ENCODE measurements around the gene PLEKHG2. TPM values are rescaled to one million over a fixed set of nuclear protein-coding genes. Genes with fewer than 3 reads are reported as not detected.
"Not testable (repeated sequence)": the region's sequence is repeated elsewhere in the genome, so short reads cannot be mapped to it uniquely, and the experiment has no call there.

The PLEKHG2 gene
- polyA plus RNA-seq, 6 donors from 2014 or later = 2.5 to 8.3 (median 4.7) TPM; not detected in 1

- H3K9me3 Mint-ChIP-seq = peaks cover 0 to 2% (median 0%) of the 10 kb centered on the region in 7 donors
- H3K27me3 Mint-ChIP-seq = no peaks in the 10 kb centered on the region
- DNase-seq (no peak), ATAC-seq (ENCODE audit: low read depth in 2 of 2) (no peak)
- peak overlapping the region; percentile 97 to 100 (median 98) for H3K27ac Mint-ChIP-seq
- H3K36me3 Mint-ChIP-seq = peaks cover 4 to 10% of the 10 kb centered on the region in 2 donors
- peak overlapping the region; percentile 90 to 100 (median 99) for H3K4me3 Mint-ChIP-seq
- peaks cover 43 to 59% (median 45%) of the 10 kb centered on the region in 3 donors for H3K4me1 Mint-ChIP-seq
Measured at GRCh38 chr19:39444598-39445195, 32.2 kb downstream of the PLEKHG2 start.

DNA sequence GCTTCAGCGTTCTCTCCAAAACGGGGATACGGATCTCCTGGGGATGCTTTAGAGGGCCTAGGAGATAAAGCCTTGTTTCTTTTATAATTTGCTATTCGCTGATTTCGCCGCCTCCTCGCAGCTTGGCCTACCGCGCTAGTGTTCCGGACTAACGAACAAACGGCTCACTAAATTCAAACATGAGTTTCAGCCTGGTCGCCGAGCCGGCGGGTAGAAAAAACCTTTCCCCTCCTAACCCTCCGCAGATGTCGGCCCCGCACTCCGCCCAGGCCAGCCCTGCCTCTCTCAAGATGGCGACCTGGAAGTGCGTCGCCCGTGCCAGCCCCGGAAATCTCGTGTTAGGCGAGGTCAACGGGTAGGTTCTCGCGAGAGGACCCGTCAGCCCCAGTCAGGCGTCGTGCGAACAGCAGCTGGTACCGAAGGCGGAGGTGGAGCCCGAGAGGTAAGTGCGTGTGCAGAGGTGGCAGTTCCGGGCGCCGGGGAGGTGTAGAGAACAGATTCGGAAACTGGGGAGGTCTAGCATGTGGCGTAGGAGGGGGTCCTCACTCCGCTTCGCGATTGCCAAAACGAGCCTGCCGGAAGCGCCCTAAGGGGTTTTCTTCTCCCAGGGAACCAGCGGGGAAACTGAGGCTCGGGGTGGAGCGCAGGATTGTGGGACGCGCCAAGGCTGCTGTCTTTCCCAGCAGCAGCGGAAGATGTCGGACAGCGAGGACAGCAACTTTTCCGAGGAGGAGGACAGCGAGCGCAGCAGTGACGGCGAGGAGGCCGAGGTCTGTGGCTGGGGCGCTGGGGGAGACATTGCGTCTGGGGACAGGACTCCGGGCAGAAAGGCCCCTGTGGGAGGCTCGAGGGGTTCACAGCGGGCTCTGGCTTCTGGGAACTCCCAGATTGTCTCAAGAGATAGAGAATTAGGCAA, 33.0 kb downstream of the PLEKHG2 start, which contains the start of gene SUPT5H:
Gene SUPT5H, plus strand, starts transcription at position 387 of the 916 bp plus-strand sequence. Its CDS starts 309 bp downstream, at position 696.
- H3K9me3 Mint-ChIP-seq = peaks cover 0 to 2% (median 0%) of the 10 kb centered on the region in 7 donors
- H3K27ac Mint-ChIP-seq = peak within 1 kb of the TSS; percentile 97 to 100 (median 98)
- H3K4me1 Mint-ChIP-seq = peaks cover 45 to 63% (median 45%) of the 10 kb centered on the region in 3 donors
- peaks cover 4 to 10% of the 10 kb centered on the region in 2 donors for H3K36me3 Mint-ChIP-seq
- H3K4me3 Mint-ChIP-seq = peak within 1 kb of the TSS; percentile 90 to 100 (median 99)
- no peaks in the 10 kb centered on the region for H3K27me3 Mint-ChIP-seq
- peak; percentile 98 for DNase-seq
- peak; percentile 90 to 91 for ATAC-seq (ENCODE audit: low read depth in 2 of 2)

DNA sequence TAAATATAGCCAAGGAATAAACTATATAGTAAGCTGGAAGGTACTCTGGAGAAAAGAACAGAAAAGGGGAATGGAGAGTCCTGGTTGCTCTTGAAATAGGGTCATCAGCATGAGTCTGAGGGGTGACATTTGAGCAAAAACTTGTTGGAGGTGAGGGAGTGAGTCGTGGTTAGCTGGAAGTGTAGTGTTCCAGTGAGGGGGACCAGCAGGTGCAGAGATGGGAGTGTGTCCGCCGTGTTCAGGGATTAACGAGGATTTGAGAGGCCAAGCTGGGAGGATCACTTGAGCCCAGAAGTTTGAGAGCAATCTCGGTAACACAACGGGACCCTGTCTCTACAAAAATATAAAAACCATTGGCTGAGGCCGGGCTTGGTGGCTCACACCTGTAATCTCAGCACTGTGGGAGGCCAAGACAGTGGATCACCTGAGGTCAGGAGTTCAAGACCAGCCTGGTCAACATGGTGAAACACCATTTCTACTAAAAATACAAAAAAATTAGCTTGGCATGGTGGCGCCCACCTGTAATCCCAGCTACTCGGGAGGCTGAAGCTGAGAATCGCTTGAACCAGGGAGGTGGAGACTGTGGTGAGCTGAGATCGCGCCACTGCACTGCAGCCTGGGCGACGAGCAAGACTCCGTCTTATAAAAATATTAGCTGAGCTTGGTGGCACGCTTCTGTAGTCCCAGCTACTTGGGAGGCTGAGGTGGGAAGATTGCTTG, 34.1 kb downstream of the PLEKHG2 start:
- peaks cover 4 to 11% of the 10 kb centered on the region in 2 donors for H3K36me3 Mint-ChIP-seq

GRCh38 chr19:39448271-39448670, 35.8 kb downstream of the PLEKHG2 start:
- ATAC-seq (ENCODE audit: low read depth in 2 of 2) (peak; percentile 13 to 19), DNase-seq (peak; percentile 43)
- no peaks in the 10 kb centered on the region for H3K27me3 Mint-ChIP-seq
- peaks cover 10 to 29% of the 10 kb centered on the region in 2 donors for H3K36me3 Mint-ChIP-seq
- H3K4me1 Mint-ChIP-seq = peaks cover 63 to 89% (median 70%) of the 10 kb centered on the region in 3 donors
- H3K9me3 Mint-ChIP-seq = peaks cover 0 to 2% (median 0%) of the 10 kb centered on the region in 7 donors
- peak overlapping the region; percentile 66 to 95 (median 85) for H3K27ac Mint-ChIP-seq
- peak overlapping the region; percentile 52 to 100 (median 84) for H3K4me3 Mint-ChIP-seq

More for the DNA sequence above, 34.1 kb downstream of the PLEKHG2 start:
- Mint-ChIP-seq H3K27me3 (no peaks in the 10 kb centered on the region), H3K4me3 (peak overlapping the region; percentile 90 to 100 (median 99)), H3K27ac (peak overlapping the region; percentile 28 to 100 (median 98)), H3K4me1 (peaks cover 49 to 74% (median 52%) of the 10 kb centered on the region in 3 donors), H3K9me3 (peaks cover 0 to 2% (median 0%) of the 10 kb centered on the region in 7 donors)
- no peak for ATAC-seq (ENCODE audit: low read depth in 2 of 2)
- no peak for DNase-seq

DNA sequence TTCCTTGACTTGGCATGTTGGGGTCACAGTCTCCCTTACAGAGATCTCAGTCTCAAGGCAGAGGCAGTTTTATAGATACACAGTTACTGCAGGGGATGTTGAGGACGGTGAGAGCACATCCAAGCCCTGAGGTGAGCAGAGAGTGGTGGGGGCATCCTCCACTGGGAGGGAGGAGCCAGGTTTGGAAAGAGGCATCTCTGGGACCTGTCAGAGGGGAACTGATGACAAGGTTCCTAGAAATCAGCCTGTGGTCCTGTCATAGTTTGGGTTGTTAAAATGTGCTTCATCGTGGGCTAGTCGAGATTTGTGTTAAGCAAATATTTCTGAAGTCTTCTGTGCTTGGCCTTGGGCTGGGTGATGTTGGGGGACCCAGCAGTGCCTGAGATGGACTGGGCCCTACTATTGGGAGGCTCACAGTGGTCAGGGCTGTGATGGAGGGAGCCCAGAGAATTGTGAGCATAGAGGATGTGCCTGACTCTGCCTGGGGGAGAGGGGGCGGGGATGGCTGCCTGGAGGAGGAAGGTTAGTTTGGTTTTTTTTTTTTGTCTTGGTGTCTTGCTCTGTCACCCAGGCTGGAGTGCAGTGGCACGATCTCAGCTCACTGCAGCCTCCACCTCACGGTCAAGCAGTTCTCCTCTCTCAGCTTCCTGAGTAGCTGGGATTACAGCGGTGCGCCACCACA, 36.8 kb downstream of the PLEKHG2 start:
- Mint-ChIP-seq H3K4me3 (peak overlapping the region in 7 of 8 donors; percentile 10 to 100 (median 34)), H3K27me3 (no peaks in the 10 kb centered on the region), H3K9me3 (peaks cover 0 to 2% (median 0%) of the 10 kb centered on the region in 7 donors), H3K27ac (peak overlapping the region; percentile 60 to 95 (median 84)), H3K4me1 (peaks cover 64 to 86% (median 71%) of the 10 kb centered on the region in 3 donors), H3K36me3 (peaks cover 10 to 31% of the 10 kb centered on the region in 2 donors)
- no peak for DNase-seq
- ATAC-seq (ENCODE audit: low read depth in 2 of 2) = no peak

DNA sequence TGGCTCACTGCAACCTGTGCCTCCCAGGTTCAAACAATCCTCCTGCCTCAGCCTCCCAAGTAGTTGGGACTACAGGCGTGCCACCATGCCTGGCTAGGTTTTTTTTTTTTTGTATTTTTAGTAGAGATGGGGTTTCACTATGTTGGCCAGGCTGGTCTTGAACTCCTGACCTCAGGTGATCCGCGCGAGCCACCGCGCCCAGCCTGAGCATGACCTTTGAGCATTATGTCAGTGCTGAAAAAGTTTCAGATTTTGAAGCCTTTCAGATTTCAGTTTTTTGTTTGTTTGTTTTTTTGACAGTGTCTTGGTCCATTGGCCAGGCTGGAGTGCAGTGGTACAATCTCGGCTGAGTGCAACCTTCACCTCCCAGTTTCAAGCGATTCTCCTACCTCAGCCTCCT, 38.8 kb downstream of the PLEKHG2 start:
- H3K4me3 Mint-ChIP-seq; ATAC-seq (ENCODE audit: low read depth in 2 of 2); H3K9me3 Mint-ChIP-seq; DNase-seq; H3K27me3 Mint-ChIP-seq: not testable (repeated sequence)
- H3K4me1 Mint-ChIP-seq = peaks cover 56 to 74% (median 67%) of the 10 kb centered on the region in 3 donors
- H3K36me3 Mint-ChIP-seq = peaks cover 10 to 28% of the 10 kb centered on the region in 2 donors
- H3K27ac Mint-ChIP-seq = peak overlapping the region in 1 of 6 donors; percentile 93

- no peak for DNase-seq
- Mint-ChIP-seq H3K27me3 (no peaks in the 10 kb centered on the region), H3K36me3 (peaks cover 4 to 46% of the 10 kb centered on the region in 2 donors), H3K4me1 (peaks cover 4 to 14% (median 11%) of the 10 kb centered on the region in 3 donors), H3K4me3 (peak overlapping the region in 1 of 8 donors; percentile 6), H3K27ac (peak overlapping the region in 1 of 6 donors; percentile 25), H3K9me3 (no peaks in the 10 kb centered on the region)
- no peak for ATAC-seq (ENCODE audit: low read depth in 2 of 2)
Measured at GRCh38 chr19:39463403-39463802, 50.9 kb downstream of the PLEKHG2 start.

GRCh38 chr19:39465956-39466747, 53.7 kb downstream of the PLEKHG2 start:
- Mint-ChIP-seq H3K9me3 (no peaks in the 10 kb centered on the region), H3K36me3 (peaks cover 4 to 49% of the 10 kb centered on the region in 2 donors), H3K4me3 (peak overlapping the region in 1 of 8 donors; percentile 60), H3K4me1 (peaks cover 5 to 9% (median 5%) of the 10 kb centered on the region in 3 donors), H3K27me3 (no peaks in the 10 kb centered on the region), H3K27ac (peak overlapping the region in 1 of 6 donors; percentile 86)
- no peak for ATAC-seq (ENCODE audit: low read depth in 2 of 2)
- no peak for DNase-seq

DNA sequence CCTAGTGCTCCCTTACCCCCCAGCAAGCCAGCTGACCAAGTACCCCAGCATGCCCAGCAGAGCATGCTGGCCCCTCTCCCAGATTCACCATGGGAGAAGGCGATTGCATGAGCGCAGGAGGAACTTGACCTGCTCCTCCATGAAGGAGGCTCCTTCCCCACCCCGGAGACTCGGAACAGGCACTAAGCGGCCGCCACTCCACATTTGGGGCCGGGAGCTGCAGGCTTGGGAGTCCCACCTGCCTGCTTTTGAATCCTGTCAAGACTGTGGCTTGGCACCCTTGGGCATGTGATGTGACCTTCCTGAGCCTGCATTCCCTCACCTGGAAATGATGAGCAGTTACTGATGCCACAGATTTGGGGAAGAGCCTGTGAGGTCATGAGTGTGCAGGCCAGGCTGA, 55.5 kb downstream of the PLEKHG2 start:
- no peak overlapping the region for H3K4me3 Mint-ChIP-seq
- peaks cover 8 to 17% (median 10%) of the 10 kb centered on the region in 3 donors for H3K4me1 Mint-ChIP-seq
- H3K36me3 Mint-ChIP-seq = peaks cover 7 to 59% of the 10 kb centered on the region in 2 donors
- ATAC-seq (ENCODE audit: low read depth in 2 of 2) (no peak), DNase-seq (no peak)
- H3K9me3 Mint-ChIP-seq = no peaks in the 10 kb centered on the region
- H3K27ac Mint-ChIP-seq = peak overlapping the region in 1 of 6 donors; percentile 53
- H3K27me3 Mint-ChIP-seq = no peaks in the 10 kb centered on the region

DNA sequence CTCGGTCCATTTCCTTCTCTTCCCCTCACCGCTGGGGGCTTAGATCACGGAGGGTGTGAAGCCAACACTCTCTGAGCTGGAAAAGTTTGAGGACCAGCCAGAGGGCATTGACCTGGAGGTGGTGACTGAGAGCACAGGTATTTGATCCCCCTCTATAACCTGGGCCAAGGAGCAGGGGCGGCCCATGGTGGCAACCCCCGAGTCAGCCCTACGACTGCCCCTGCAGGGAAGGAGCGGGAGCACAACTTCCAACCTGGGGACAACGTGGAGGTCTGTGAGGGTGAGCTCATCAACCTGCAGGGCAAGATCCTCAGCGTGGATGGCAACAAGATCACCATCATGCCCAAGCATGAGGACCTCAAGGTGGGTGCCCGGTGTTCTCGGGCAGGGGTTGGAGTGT, 56.6 kb downstream of the PLEKHG2 start:
- H3K27ac Mint-ChIP-seq = peak overlapping the region in 2 of 6 donors; percentile 26 to 81
- peaks cover 7 to 59% of the 10 kb centered on the region in 2 donors for H3K36me3 Mint-ChIP-seq

DNA sequence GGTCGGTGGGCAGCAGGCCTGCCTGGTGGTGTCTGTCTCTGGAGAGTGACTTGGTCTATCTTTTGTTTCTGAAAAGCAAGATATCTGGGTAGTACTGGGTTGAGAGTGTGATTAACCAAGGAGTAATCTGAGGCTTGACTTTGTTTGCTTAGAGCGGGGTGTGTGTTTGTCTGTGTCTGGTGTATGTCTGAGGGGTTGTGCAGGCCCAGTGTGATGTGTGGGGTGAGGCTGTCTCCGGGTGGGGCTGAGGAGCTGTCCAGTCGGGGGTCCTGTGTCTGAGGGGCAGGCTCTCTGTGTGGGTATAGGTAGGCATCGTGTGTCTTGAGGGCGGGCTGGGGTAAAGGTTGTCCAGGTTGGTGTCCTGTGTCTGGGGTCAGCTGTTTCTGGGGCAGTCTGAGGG, 57.1 kb downstream of the PLEKHG2 start:
- H3K9me3 Mint-ChIP-seq = no peaks in the 10 kb centered on the region
- H3K27ac Mint-ChIP-seq = peak overlapping the region in 2 of 6 donors; percentile 48 to 81
- no peaks in the 10 kb centered on the region for H3K27me3 Mint-ChIP-seq
- DNase-seq (no peak), ATAC-seq (ENCODE audit: low read depth in 2 of 2) (no peak)
- no peak overlapping the region for H3K4me3 Mint-ChIP-seq
- peaks cover 11 to 22% (median 18%) of the 10 kb centered on the region in 3 donors for H3K4me1 Mint-ChIP-seq
- H3K36me3 Mint-ChIP-seq = peaks cover 7 to 59% of the 10 kb centered on the region in 2 donors

More for the DNA sequence above, 56.6 kb downstream of the PLEKHG2 start:
- H3K4me1 Mint-ChIP-seq = peaks cover 9 to 19% (median 13%) of the 10 kb centered on the region in 3 donors
- ATAC-seq (ENCODE audit: low read depth in 2 of 2) = no peak
- no peaks in the 10 kb centered on the region for H3K9me3 Mint-ChIP-seq
- no peaks in the 10 kb centered on the region for H3K27me3 Mint-ChIP-seq
- H3K4me3 Mint-ChIP-seq = no peak overlapping the region
- DNase-seq = no peak

All from naive B cell (primary cell).